SKM-1 treated with dmso at 0.1 percent for 144 hours (cell line): ENCODE data around the gene SYT14.
"Not testable (repeated sequence)": the region's sequence is repeated elsewhere in the genome, so short reads cannot be mapped to it uniquely, and the experiment has no call there.

ENCODE experiments used
- DNase-seq: peaks from one replicate; lab custom pipeline; 2025; ENCODE audit not compliant: unreplicated experiment; lab: John Stamatoyannopoulos, UW

The SYT14 gene

GRCh38 chr1:209931141-209931540 is 6.9 kb upstream of the SYT14 start:
- no peak for DNase-seq

GRCh38 chr1:209936125-209936524 is 1.9 kb upstream of the SYT14 start:
- no peak for DNase-seq

GRCh38 chr1:209945377-209945776 is 7.4 kb downstream of the SYT14 start:
- DNase-seq = no peak

GRCh38 chr1:209948155-209948554 is 10.1 kb downstream of the SYT14 start:
- no peak for DNase-seq

GRCh38 chr1:209956116-209956515 is 18.1 kb downstream of the SYT14 start:
- no peak for DNase-seq

GRCh38 chr1:209959623-209960022 is 21.6 kb downstream of the SYT14 start:
- DNase-seq = no peak

GRCh38 chr1:209960926-209961325 is 22.9 kb downstream of the SYT14 start:
- no peak for DNase-seq

DNA sequence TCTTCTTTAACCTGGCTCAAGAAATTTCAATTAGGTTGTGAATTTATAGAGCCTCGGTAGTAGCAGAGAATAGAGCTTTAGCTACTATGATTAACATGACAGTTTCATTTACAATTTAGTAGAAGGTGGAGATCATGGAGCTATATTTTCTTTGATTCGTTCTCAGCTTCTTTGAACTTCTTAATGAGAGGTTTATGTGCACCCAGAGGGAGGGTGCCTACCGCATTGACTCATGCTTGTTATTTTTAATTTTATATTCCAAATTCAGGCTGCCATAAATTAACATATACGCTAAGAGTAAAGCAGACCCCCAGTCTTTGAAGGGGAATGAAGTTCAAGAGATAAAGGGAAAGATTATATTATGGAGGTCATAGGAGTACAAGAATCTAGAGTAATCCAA is 24.4 kb downstream of the SYT14 start:
- DNase-seq = no peak

- DNase-seq = no peak
These were observed 24.8 kb downstream of the SYT14 start for GRCh38 chr1:209962856-209963255.

DNA sequence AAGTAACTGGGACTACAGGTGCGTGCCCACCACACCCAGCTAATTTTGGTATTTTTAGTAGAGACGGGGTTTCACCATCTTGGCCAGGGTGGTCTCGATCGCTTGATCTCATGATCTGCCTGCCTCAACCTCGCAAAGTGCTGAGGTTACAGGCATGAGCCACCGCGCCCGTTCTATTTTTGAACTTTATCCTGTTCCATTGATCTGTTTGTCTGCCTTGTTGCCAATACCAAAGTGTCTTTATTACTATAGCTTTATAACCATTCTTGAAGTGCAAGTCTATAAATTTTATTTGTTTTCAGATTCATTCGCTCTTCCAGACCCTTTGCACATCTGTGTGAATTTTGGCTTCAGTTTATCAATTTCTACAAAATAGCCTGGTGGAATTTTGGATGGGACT is 28.0 kb downstream of the SYT14 start:
- no peak for DNase-seq

- not testable (repeated sequence) for DNase-seq
These were observed 40.7 kb downstream of the SYT14 start for GRCh38 chr1:209978721-209979120.

- DNase-seq = no peak
These were observed 45.9 kb downstream of the SYT14 start for GRCh38 chr1:209983953-209984352.

DNA sequence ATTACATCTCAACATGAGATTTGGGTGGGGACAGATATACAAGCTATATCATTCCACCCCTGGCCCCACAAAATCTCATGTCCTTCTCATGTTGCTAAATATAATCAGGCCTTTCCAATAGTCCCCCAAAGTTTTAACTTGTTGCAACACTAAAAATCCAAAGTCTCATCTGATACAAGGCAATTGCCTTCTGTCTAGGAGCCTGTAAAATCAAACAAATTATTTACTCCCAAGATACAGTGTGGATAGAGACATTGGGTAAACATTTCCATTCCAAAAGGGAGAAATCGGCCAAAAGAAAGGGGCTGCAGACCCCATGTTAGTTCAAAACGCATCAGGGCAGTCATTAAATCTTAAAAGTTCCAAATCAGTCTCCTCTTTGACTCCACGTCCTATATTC is 47.0 kb downstream of the SYT14 start:
- DNase-seq = no peak

GRCh38 chr1:209988706-209989105 is 50.7 kb downstream of the SYT14 start:
- no peak for DNase-seq

DNA sequence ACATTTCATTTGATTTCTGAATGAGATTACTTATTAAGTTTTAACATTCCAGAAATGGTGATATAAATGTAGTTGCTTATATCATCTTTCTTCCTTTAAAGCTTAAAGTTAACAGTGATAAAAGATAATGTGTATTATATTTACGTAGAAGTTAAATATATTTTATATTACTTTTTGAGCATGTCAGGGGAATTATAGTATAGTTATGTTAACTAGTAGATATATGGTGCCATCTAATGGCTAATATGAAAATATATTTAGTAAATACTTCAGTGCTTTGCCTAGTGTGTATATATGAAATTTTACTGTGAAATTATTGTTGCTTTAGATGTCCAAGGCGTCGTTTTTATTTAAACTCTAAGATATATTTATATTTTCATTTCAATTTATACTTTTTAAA is 51.5 kb downstream of the SYT14 start:
- peak; percentile 34 for DNase-seq

DNA sequence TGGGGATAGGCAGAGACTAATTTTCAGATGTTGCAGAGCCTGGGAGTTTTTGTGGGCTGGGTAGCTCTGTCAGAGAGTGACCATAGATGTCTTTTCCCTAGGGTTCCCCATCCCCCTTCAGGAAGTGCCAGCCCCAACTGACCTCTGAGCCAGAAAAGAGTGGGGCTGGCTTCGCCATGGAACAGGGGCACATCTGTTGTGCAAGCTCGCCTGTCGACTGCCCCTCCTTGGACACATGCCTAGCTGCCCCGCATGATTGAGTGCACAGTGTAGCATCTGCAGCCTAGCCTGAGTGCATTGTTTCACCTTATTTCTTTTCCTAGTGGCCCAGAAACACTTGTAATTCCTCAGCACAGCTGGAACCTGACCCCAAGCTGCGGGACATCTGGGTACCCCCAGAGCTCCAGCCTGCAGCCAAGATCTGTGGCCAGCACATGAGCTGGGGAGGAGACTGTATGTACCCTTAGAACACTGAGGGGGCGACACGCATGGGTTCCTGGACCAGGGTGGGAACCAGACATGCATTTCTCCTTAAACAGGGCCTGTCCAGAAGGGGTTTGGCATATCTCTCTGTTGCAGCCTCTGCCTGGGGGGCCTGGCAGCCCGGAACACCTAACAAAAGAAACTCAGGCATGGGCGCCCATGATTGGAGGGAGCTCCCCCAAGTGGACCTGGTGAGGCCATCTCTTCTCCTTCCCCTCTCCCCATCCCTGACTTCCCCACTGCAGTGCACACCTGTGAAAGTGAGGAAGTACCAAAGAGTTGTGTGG is 55.2 kb downstream of the SYT14 start:
- no peak for DNase-seq

- DNase-seq = no peak
These were observed 58.3 kb downstream of the SYT14 start for GRCh38 chr1:209996348-209996747.

- no peak for DNase-seq
These were observed 61.0 kb downstream of the SYT14 start for GRCh38 chr1:209999005-209999404.

- DNase-seq = no peak
These were observed 63.7 kb downstream of the SYT14 start for GRCh38 chr1:210001751-210002150.

DNA sequence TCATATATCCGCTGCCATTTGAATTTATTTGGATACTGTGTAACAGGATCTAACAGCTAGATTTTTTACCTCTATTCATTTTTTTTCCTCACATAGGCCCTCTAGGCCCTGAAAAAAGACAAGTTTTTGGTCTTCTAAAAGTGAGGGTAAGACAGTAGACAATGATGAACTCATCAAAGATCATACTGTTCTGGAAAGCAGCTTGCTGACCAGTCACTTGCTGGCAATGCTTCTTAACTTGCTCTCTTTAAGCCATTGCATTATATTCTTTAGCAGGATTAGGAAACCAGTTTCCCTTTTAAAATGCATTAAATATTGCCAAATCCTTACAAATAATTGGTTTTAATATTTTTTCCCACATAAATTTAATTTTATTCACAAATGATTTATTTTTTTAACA is 65.5 kb downstream of the SYT14 start:
- DNase-seq = no peak

GRCh38 chr1:210010161-210010560 is 72.1 kb downstream of the SYT14 start:
- DNase-seq = no peak

GRCh38 chr1:210021145-210021860 is 83.3 kb downstream of the SYT14 start:
- DNase-seq = no peak

- DNase-seq = no peak
These were observed 84.0 kb downstream of the SYT14 start for GRCh38 chr1:210022044-210022443.
